Right cardiac atrium (tissue), 5 donors: Measurements from ENCODE around the gene NCR3LG1. TPM values are rescaled to one million over a fixed set of nuclear protein-coding genes. Genes with fewer than 3 reads are reported as not detected.
"Not testable (repeated sequence)": the region's sequence is repeated elsewhere in the genome, so short reads cannot be mapped to it uniquely, and the experiment has no call there.

ENCODE experiments used
- ATAC-seq, 2 donors: fragments of 200-7000 bp; cut with Tn5 transposase; one replicate each; pipeline versions ENCODE4 v1.8.0 to v1.9.1; 2020; ENCODE audit warnings: moderate library complexity in 2 of 2, mild to moderate bottlenecking in 1 of 2
- DNase-seq, 3 donors: peaks; one replicate each; pipeline ENCODE4 v3.0.0-alpha.2; 2020
- H3K27ac ChIP-seq: one replicate; pipeline ENCODE4 v1.5.1; 2013; ENCODE audit warnings: mild to moderate bottlenecking, low read length, control low read depth, moderate library complexity
- H3K27me3 ChIP-seq: one replicate; pipeline ENCODE4 v1.6.1; 2013; ENCODE audit not compliant: control insufficient read depth, insufficient read depth
- H3K4me1 ChIP-seq: one replicate; pipeline ENCODE4 v1.6.1; 2013; ENCODE audit warnings: low read length; ENCODE audit not compliant: control insufficient read depth, insufficient read depth
- H3K4me3 ChIP-seq: one replicate; pipeline ENCODE4 v1.5.1; 2013; ENCODE audit warnings: low read length, control low read depth
- H3K9me3 ChIP-seq: one replicate; pipeline ENCODE4 v1.6.1; 2013; ENCODE audit warnings: low read length; ENCODE audit not compliant: control insufficient read depth
- WGBS: extraction: QIAGEN DNeasy Blood & Tissue Kit; methylation state at CpG from one replicate; pipeline ENCODE4 v1.1.7; 2013; 5-methylcytosine and 5-hydroxymethylcytosine counted together
- intact Hi-C, 4 donors: fragments of 100-400 bp; cut with DNase I; formaldehyde crosslinking; loops; one replicate each; pipeline versions ENCODE4 v1.11.0 to v1.14.0; 2022 to 2023
- polyA plus RNA-seq: library from polyadenylated mRNA; stranded (reverse); fragments of 200-250 nt; gene quantifications from one replicate; pipeline ENCODE4 v1.2.3, GENCODE V29; 2013
- total RNA-seq, 4 donors: library from RNA; stranded (reverse); fragmentation: NEBNext Ultra II Directional; extraction: Animal tissue kit (Norgen Biotek cat#: 25700); gene quantifications; one replicate each; pipeline ENCODE4 v1.2.1, GENCODE V29; 2021
- donor health status: healthy with polysubstance abuse.
- donor health status: DM: no; HTN: yes; CAD: no.
- donor health status: DM: no; HTN: no; CAD: no.
- donor health status: DM: no; HTN: yes; CAD: no; lungs with severe emphysema.
- donor health status: DM: yes; HTN: yes; CAD: no.

NCR3LG1 gene
- total and polyA plus RNA-seq, 5 donors: 0.75 to 3.3 (median 2.9) TPM

GRCh38 chr11:17413414-17414316 is 62.1 kb downstream of the NCR3LG1 start:
- WGBS: 84% methylated on average over 15 of the region's 15 CpGs
- Histone ChIP-seq H3K27ac (no peak overlapping the region), H3K27me3 (no peaks in the 10 kb centered on the region), H3K4me3 (no peak overlapping the region), H3K4me1 (no peaks in the 10 kb centered on the region), H3K9me3 (no peaks in the 10 kb centered on the region)
- DNase-seq (no peak), ATAC-seq (no peak)
- intact Hi-C loops: no loop called here

DNA sequence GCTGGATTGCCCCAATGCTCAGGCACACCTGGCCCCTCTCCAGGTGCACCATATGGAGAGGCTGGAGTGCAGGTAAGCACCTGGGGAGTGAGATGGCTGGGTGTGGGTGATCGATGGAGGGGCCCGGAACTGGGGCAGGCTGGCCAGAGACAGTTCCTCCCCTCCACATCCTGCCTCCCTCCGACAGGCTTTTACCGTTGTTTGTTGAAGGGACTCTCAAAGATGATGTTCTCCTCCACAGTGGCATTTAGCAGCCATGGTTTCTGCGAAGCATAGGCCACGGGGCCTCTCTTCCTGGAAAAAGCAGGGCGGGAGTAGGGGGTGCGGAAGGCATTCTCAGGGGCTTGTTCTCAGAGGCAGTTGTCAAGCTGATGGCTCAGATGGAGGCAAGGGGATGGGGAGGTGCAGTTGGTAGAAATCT is 62.7 kb downstream of the NCR3LG1 start:
- Histone ChIP-seq H3K9me3 (no peaks in the 10 kb centered on the region), H3K4me1 (no peaks in the 10 kb centered on the region), H3K4me3 (no peak overlapping the region), H3K27ac (no peak overlapping the region), H3K27me3 (no peaks in the 10 kb centered on the region)
- WGBS: 61% methylated on average over 8 of the region's 8 CpGs
- intact Hi-C loops: no loop called here
- ATAC-seq (no peak), DNase-seq (no peak)

GRCh38 chr11:17414992-17415391 is 63.4 kb downstream of the NCR3LG1 start:
- ATAC-seq: peak in 1 of 2 donors; percentile 5
- no peaks in the 10 kb centered on the region for H3K27me3 ChIP-seq
- H3K4me1 ChIP-seq: no peaks in the 10 kb centered on the region
- no peaks in the 10 kb centered on the region for H3K9me3 ChIP-seq
- DNase-seq: no peak
- H3K4me3 ChIP-seq: no peak overlapping the region
- WGBS: 88% methylated on average over 5 of the region's 5 CpGs
- H3K27ac ChIP-seq: no peak overlapping the region
- intact Hi-C loops: no loop called here

DNA sequence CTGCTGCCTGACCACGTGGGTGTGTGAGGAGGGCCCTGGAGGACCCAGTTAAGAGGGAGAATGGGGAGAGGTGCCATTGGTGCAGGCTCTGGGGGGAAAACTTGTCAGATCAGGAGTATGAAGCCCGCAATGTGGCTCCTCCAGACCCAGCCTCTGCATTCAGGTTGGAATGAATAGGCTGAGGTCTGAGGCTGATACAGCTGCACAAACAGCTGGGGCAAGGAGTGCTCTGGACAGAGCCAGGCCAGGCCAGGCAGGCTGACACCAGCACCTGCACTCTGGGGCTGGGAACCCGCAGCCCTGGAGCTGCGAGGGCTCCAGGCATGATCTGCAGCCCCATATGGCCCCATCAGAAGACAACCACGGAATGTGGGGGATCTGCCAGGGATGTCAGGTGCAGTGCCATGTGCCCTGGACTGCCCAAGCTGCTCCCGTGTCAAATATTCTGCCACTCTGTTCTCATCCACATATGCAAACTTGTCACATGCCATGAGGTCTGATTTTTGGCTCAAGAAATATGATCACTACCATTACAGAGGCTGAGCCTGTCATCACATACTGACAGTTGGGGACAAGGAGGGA is 64.0 kb downstream of the NCR3LG1 start:
- 61% methylated on average over 6 of the region's 6 CpGs for WGBS
- peak; percentile 60 to 69 for ATAC-seq
- intact Hi-C loops: no loop called here

GRCh38 chr11:17416492-17416891 is 64.9 kb downstream of the NCR3LG1 start:
- 52% methylated on average over 2 of the region's 2 CpGs for WGBS
- H3K27ac ChIP-seq: no peak overlapping the region
- intact Hi-C loops: no loop called here

More for the DNA sequence above, 64.0 kb downstream of the NCR3LG1 start:
- H3K27ac ChIP-seq: no peak overlapping the region
- no peaks in the 10 kb centered on the region for H3K27me3 ChIP-seq
- no peaks in the 10 kb centered on the region for H3K9me3 ChIP-seq
- no peaks in the 10 kb centered on the region for H3K4me1 ChIP-seq
- no peak overlapping the region for H3K4me3 ChIP-seq
- no peak for DNase-seq

GRCh38 chr11:17418444-17419081 is 67.0 kb downstream of the NCR3LG1 start:
- ATAC-seq: no peak
- Histone ChIP-seq H3K9me3 (no peaks in the 10 kb centered on the region), H3K27ac (no peak overlapping the region), H3K4me1 (no peaks in the 10 kb centered on the region), H3K4me3 (no peak overlapping the region), H3K27me3 (no peaks in the 10 kb centered on the region)
- no peak for DNase-seq
- WGBS: 50% methylated on average over 2 of the region's 2 CpGs
- intact Hi-C loops: no loop called here

More at GRCh38 chr11:17416492-17416891, 64.9 kb downstream of the NCR3LG1 start:
- ATAC-seq: no peak
- H3K4me3 ChIP-seq: no peak overlapping the region
- no peaks in the 10 kb centered on the region for H3K27me3 ChIP-seq
- no peak for DNase-seq
- H3K4me1 ChIP-seq: no peaks in the 10 kb centered on the region
- no peaks in the 10 kb centered on the region for H3K9me3 ChIP-seq

DNA sequence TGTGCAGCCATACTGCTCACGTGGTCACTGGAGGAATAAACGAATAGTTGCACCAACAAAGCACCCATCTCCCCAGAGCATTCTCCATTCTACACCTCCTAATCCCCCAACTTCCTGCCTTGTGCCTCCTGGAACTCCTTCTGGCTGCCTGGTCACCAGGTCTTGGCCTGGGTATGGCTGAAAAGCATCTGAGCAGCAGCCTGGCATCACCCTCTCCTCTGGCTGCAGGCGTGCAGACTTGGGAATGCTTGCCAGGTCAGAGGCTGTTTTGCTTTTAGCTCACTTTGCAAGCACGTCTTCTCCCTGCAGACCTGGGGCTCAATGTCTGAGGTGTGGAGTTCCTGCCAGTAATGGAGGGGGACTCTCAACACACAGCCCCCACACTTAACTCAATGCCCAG is 70.2 kb downstream of the NCR3LG1 start:
- ATAC-seq (no peak), DNase-seq (no peak)
- 41% methylated on average over 4 of the region's 4 CpGs for WGBS
- Histone ChIP-seq H3K27ac (no peak overlapping the region), H3K9me3 (no peaks in the 10 kb centered on the region), H3K27me3 (no peaks in the 10 kb centered on the region), H3K4me1 (no peaks in the 10 kb centered on the region), H3K4me3 (no peak overlapping the region)
- intact Hi-C loops: no loop called here

GRCh38 chr11:17423533-17424310 is 72.1 kb downstream of the NCR3LG1 start:
- intact Hi-C loops: no loop called here
- ATAC-seq (peak in 1 of 2 donors; percentile 20), DNase-seq (no peak)
- no peaks in the 10 kb centered on the region for H3K27me3 ChIP-seq
- H3K4me1 ChIP-seq: no peaks in the 10 kb centered on the region
- no peak overlapping the region for H3K4me3 ChIP-seq
- WGBS: 73% methylated on average over 11 of the region's 11 CpGs
- no peak overlapping the region for H3K27ac ChIP-seq
- no peaks in the 10 kb centered on the region for H3K9me3 ChIP-seq

- ATAC-seq, H3K27ac ChIP-seq, H3K9me3 ChIP-seq, H3K27me3 ChIP-seq, DNase-seq, H3K4me3 ChIP-seq, H3K4me1 ChIP-seq, intact Hi-C loops: not testable (repeated sequence)
- WGBS: 57% methylated on average over 5 of the region's 5 CpGs
Observed at GRCh38 chr11:17426233-17426632, 74.6 kb downstream of the NCR3LG1 start.
